SK-N-DZ (cell line): ENCODE measurements around the gene SYNCRIP. TPM values are rescaled to one million over a fixed set of nuclear protein-coding genes. Genes with fewer than 3 reads are reported as not detected.
A peak's percentile ranks its signal among the peaks of the same experiment; 100 is the strongest.
"Not testable (repeated sequence)": the region's sequence is repeated elsewhere in the genome, so short reads cannot be mapped to it uniquely, and the experiment has no call there.

Experiments
- DNase-seq: peaks from one replicate; pipeline ENCODE4 v3.0.0-alpha.2; 2015; ENCODE audit warnings: low spot score
- polyA plus RNA-seq, 2 experiments: library from polyadenylated mRNA; depleted of rRNA; stranded (reverse); fragments of >200 nt; gene quantifications; 2 replicates each; pipeline ENCODE4 v1.2.3, GENCODE V29; 2014

The SYNCRIP gene
- polyA plus RNA-seq (2014; cell fraction: cytosol; rRNA removed): 67.6 and 71.9 TPM in 2 replicates
- 44.0 and 52.0 TPM in 2 replicates for polyA plus RNA-seq (2014; cell fraction: nucleus; rRNA removed)

- peak; percentile 98 for DNase-seq
Measured at GRCh38 chr6:85642774-85643536, at the start of gene SYNCRIP. SYNCRIP (minus strand) TSS chr6:85642886; CDS start chr6:85641439, 1,447 bp downstream.

DNA sequence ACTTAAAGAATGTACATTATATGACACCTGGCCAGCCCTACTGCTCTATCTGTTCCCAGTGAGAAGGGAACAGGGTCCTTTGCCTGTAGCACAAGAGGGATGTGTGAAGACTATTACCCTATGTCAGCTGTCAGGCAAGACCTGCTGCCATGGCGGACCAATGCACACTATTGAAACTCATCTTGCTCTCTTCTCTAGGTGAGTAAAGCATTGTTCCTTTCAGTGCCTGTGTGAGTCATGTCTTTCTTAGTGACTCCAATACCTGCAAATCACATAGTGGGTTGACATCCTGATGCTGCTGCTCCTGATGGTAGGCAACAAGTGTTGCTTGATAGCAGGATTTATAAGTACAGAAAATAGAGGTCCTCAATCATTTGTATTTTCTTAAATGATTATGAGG, 48.8 kb upstream of the SYNCRIP start:
- DNase-seq: no peak

GRCh38 chr6:85690071-85690470, 47.4 kb upstream of the SYNCRIP start:
- no peak for DNase-seq

GRCh38 chr6:85685713-85686112, 43.0 kb upstream of the SYNCRIP start:
- DNase-seq: no peak

DNA sequence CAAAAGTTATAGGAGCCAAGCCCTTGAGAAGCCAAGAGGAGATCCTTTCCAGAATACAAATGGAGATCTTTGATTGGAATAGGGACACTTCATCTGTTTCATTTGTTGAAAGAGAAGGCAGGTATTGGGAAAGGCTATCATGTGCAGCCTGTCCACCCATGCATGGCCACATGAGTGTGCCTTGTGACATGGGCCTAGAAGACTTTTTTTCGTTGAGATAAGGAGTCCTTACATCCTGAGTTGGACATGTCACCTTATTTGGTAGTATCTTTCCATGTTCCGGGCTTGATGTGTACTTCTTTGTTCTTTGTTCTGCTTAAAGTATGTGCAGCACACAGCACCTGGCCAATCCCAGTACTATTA, 42.1 kb upstream of the SYNCRIP start:
- no peak for DNase-seq

DNA sequence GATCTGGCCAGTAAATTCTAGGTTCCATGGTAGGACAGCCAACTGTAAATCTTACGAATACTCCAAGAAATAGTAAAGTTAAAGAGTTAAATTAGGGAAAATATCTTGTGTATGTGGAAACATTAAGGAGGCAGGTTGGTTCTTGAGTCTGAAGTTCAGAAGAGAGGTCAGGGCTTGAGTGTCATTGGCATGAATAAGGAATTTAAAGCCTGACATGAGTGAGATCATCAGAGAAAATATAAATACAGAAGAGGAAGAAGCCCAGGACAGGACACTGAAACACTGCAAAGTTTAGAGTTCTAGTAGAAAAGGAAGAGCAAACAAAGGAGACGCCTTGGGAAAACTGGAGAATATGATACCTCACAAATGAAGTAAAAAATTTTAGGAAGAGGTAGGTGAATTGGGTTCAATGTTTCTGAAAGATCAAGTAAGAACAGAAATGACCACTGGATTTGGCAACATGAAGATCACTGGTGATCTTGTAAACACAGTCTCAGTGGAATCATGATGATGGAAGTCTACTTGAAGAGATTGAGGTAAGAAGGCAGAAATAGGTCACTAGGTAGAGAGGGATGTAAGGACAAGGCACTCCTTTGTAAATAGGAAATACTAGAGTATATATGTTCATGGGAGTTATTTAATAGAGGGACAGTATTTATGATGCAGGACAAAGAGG, 41.6 kb upstream of the SYNCRIP start:
- DNase-seq: no peak

GRCh38 chr6:85681899-85682298, 39.2 kb upstream of the SYNCRIP start:
- not testable (repeated sequence) for DNase-seq

DNA sequence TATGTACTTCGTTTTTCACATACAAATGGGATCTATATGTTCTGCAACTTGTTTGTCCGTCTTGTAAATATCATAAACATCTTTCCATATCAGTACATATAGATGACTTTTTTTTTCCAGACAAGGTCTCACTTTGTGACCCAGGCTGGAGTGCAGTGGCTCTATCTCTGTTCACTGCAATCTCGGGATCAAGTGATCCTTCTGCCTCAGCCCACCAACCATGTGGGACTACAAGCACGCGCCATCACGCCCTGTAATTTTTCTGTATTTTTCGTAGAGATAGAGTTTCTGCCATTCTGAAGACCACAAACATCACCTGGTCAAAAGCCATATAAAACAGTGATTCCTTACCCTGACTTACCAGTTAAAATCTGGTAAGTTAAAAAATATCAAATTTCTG, 37.7 kb upstream of the SYNCRIP start:
- no peak for DNase-seq

- DNase-seq: peak; percentile 11
Measured at GRCh38 chr6:85679445-85680123, 36.9 kb upstream of the SYNCRIP start.

DNA sequence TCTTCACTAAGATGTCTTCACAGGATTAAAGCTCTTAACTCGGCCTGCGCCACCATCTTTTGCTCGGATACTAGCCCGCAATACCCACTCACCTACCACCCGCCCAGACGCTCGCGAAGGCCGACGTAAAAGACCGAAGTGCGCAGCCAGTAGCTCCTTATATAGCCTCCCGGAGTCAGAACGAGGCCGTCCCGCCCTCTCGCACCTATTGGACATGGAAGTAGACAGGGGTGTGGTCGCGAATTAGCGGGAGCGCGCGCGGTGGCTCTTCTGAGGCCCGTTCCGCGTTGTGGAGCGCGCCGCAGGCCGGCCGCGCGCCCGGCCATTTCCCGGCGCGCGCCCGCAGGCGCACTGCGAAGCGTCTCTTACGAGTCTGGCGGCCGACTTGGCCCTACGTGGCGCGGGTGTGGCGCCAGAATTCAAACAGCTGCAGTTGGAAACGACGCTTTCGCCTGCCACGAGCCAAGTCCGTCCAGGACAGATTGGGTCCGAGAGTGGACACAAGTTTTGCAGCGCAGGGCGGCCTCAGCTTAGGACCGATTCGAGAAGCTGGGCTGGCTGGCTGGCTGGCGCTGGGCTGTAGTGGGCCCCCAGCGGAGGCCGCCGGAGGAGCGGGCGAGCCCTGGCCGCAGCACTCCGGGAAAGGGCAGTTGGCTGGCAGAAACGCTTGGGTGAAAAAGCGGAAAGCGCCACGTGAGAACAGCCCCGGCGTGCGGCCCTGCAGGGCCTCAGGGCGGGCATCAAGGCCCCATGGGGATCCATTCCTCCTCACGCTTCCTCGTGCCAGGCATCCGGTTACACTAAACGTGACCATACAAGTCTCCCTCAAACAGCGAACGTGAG, 36.1 kb upstream of the SYNCRIP start:
- DNase-seq: peak; percentile 99

DNA sequence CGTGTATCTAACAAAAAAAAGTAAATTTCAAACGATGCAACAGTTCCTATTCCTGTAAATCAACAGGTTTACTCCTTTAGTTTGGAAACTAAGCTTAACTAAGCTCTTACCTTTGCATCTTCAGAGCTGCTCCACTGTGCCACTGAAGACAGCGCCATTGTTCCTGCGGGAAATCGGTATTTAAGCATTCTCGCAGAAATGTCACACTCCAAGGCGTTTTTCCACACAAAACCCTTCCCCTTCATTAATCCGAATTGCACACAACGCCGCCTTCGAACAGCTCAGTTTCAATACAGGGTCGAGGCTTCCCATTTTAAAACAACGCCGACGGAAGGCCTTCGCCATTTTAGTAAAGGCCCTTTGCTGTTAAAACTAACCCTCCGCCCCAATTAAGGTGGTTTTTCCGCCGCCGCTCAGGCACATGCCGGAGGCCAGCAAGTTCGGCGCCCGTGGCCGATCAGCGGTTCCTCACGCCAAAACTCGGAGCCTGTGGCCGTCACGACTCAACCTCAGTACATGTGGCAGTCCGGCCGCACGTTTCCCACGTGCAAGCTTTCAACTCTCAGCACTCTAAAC, 35.4 kb upstream of the SYNCRIP start:
- no peak for DNase-seq

GRCh38 chr6:85677234-85677956, 34.7 kb upstream of the SYNCRIP start:
- peak; percentile 26 for DNase-seq

DNA sequence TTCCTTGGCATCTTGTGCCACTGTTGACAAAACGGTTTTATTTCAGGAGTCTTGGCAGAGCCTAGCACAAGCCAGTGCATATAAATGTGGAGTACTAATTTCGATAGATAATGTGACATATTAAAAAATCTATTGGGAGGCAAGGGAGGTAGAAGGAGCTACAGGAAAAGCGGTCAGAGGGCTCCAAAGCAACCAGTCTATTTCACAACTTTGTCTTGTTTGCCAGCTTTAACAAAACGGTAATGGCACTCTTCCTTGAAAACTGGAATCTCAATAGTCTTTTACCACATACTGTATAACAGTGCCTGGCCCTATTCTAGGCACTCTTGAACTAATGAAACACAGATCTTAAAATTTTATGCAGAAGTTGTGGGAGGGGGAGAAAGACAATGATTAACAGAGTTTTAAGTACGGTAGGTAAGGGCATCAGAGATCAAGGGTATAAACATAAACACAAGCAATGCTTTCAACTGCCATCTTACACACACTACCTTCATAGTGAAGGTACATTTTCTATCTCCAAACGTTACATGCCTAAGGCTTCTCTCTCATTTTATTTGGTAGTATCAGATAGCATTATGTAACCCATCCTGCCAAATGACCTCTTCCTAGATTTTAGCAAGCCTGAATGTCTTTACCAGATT, 33.5 kb upstream of the SYNCRIP start:
- DNase-seq: no peak

- DNase-seq: peak; percentile 21
Measured at GRCh38 chr6:85675030-85675819, 32.5 kb upstream of the SYNCRIP start.

- no peak for DNase-seq
Measured at GRCh38 chr6:85674604-85675003, 31.9 kb upstream of the SYNCRIP start.

DNA sequence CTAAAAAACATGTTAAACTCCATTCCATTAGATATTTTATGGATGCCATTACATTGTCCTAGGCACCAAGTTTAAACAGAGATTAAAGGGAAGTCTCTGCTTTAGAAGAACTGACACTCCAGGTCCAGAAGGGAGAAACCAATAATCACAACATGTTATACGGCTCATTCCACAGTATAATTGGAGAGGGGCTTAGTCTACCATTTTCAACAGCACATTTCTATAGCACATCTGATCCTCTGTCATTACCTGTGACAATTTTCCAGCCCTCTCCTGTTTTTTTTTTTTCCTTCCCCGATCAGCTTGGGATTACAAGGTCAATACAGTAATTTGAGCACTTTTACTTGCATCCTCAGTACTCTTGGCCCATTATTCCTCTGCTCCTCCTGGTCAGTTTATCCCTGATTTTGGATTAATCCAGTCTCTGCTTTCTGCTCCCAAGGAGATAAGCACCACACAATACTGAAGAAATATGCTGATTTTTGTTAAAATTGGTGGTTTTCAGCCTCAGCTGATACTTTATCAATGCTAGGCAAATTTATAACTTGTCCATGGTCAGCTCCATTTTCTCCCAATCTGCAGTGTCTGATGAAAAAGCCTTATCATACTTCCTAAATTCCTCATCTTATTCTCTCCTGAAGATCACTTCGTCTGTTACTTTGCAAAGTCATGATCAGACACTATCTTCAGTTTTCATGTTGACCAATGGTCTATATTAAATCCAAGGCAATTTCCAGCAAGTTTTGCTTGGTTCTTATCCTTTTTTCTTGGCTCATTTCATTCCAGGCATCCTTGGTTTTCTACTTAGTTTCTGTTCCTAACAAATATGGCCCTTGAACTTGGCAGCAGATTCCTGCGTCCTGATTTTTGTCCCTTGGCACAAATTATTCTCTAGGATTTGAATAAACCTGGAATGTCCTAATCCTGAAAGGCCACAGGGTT, 30.8 kb upstream of the SYNCRIP start:
- DNase-seq: no peak

- no peak for DNase-seq
Measured at GRCh38 chr6:85672623-85673022, 29.9 kb upstream of the SYNCRIP start.

- DNase-seq: no peak
Measured at GRCh38 chr6:85672050-85672449, 29.4 kb upstream of the SYNCRIP start.
